GM18505 (cell line): ENCODE data around the gene HELQ.
"Not testable (repeated sequence)": the region's sequence is repeated elsewhere in the genome, so short reads cannot be mapped to it uniquely, and the experiment has no call there.

Experiments used
- ATAC-seq: cut with Tn5 transposase; IDR thresholded peaks from one replicate; pipeline ENCODE4 v1.9.1; 2021; ENCODE audit not compliant: unreplicated experiment
- POLR2A ChIP-seq: IDR thresholded peaks from 4 replicates; pipeline ENCODE4 v1.6.1; 2011; ENCODE audit warnings: borderline replicate concordance; ENCODE audit not compliant: insufficient read depth, insufficient read length; ENCODE audit errors: extremely low read depth

HELQ gene, protein sequence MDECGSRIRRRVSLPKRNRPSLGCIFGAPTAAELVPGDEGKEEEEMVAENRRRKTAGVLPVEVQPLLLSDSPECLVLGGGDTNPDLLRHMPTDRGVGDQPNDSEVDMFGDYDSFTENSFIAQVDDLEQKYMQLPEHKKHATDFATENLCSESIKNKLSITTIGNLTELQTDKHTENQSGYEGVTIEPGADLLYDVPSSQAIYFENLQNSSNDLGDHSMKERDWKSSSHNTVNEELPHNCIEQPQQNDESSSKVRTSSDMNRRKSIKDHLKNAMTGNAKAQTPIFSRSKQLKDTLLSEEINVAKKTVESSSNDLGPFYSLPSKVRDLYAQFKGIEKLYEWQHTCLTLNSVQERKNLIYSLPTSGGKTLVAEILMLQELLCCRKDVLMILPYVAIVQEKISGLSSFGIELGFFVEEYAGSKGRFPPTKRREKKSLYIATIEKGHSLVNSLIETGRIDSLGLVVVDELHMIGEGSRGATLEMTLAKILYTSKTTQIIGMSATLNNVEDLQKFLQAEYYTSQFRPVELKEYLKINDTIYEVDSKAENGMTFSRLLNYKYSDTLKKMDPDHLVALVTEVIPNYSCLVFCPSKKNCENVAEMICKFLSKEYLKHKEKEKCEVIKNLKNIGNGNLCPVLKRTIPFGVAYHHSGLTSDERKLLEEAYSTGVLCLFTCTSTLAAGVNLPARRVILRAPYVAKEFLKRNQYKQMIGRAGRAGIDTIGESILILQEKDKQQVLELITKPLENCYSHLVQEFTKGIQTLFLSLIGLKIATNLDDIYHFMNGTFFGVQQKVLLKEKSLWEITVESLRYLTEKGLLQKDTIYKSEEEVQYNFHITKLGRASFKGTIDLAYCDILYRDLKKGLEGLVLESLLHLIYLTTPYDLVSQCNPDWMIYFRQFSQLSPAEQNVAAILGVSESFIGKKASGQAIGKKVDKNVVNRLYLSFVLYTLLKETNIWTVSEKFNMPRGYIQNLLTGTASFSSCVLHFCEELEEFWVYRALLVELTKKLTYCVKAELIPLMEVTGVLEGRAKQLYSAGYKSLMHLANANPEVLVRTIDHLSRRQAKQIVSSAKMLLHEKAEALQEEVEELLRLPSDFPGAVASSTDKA

GRCh38 chr4:83455281-83456183 lies at the start of gene HELQ, which contains the start of gene MRPS18C:
Gene HELQ (minus strand): TSS chr4:83455823. CDS start chr4:83455693, 130 bp downstream.
Gene MRPS18C (plus strand): TSS chr4:83456058. CDS start chr4:83456078, 20 bp downstream.
- ATAC-seq, result peak; percentile 93
- TF ChIP-seq POLR2A, result peak; percentile 90

DNA sequence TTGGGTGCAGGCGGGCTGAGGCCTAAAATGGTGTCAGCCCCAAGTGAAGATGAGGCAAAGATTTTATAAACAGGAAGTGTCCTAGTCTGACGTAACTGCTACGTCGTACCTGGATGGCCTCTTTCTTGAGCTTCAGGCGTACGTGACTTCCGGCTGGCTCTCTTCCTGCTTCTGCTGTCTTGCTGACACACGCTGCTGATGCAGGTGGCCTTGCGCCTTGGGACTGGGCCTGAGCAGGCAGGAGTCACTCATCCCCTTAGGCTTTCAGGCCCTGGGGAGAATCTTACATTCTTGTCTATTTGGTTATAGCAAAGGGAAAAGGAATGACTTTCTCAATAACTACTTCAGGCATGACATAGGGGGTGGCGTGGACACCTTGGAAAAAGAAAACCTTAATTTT lies 49.4 kb upstream of the HELQ start:
- TF ChIP-seq POLR2A, result no peak
- no peak for ATAC-seq

- no peak for ATAC-seq
- no peak for TF ChIP-seq POLR2A
These were observed 48.9 kb upstream of the HELQ start for GRCh38 chr4:83504503-83504902.

DNA sequence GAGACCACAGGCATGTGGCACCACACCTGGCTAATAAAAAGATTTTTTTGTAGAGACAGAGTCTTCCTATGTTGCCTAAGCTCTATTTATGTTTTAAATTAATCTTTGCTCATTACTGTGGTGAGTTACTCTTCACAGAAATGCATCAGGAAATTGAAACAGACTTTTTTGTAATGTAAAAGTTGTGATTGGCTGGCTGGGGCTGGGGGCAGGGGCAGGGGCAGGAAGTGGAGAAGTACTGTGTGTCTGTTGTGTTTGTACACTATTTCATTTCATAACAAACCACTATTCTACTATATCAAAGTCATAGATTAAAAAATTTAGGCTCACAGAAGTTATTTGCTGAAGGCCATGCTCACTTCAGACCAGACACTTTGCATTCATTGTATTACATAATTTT lies 48.4 kb upstream of the HELQ start:
- no peak for TF ChIP-seq POLR2A

DNA sequence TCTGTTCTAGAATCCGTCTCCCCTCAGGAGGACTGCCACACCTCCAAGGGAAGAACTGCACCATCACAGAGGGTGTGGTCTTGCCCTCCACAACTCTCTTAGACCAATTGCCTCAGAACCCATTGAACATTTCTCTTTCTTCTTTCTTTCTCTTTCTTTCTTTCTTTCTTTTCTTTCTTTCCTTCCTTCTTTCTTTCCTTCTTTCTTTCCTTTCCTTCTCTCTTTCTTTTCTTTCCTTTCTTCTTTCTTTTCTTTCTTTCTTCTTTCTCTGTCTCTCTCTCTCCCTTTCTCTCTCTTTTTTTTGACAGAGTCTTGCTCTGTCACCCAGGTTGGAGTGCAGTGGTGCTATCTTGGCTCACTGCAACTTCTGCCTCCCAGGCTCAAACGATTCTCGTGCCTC lies 46.0 kb upstream of the HELQ start:
- ATAC-seq, result not testable (repeated sequence)

More for the DNA sequence above, 48.4 kb upstream of the HELQ start:
- no peak for ATAC-seq

- no peak for ATAC-seq
- no peak for TF ChIP-seq POLR2A
These were observed 42.6 kb upstream of the HELQ start for GRCh38 chr4:83498187-83498586.

GRCh38 chr4:83496085-83496917 lies 40.7 kb upstream of the HELQ start:
- ATAC-seq, result not testable (repeated sequence)

- peak; percentile 74 for ATAC-seq
- no peak for TF ChIP-seq POLR2A
These were observed 35.3 kb upstream of the HELQ start for GRCh38 chr4:83490876-83491450.

DNA sequence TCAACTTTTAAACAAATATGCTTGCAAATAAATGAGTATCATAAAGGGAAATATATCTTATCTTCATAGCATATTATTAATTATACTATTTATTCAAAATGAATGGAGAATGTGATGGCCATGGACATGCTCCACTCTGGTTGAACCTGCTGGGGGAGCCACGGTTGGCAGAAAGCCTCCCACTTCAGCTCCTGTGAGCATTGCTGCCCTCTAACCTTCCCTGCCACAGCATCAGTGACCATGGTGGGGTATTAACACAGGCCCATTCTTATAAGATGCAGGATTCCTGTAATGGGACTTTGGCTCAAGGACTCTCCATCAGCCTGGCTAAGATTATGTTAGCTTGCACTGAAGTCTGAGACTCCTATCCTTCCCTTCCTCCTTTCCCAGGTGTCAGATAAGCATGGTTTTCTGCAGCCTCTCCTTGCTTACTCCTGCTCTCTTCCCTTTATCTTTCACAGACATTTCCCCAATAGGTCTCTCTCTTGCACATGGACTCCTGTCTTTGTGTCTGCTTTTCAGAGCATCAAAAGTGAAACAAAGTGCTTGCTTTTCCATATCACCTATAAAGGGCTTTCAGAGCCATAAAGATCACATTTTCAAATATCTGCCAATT lies 34.2 kb upstream of the HELQ start:
- no peak for TF ChIP-seq POLR2A
- no peak for ATAC-seq

- no peak for TF ChIP-seq POLR2A
- no peak for ATAC-seq
These were observed 31.0 kb upstream of the HELQ start for GRCh38 chr4:83486457-83487129.
